SH-SY5Y (cell line): ENCODE results near the gene OR4S1.

Source experiments
- GATA2 ChIP-seq: IDR thresholded peaks from 2 replicates; pipeline ENCODE4 v1.6.1; 2011; ENCODE audit warnings: mild to moderate bottlenecking, low read depth, low read length
- GATA3 ChIP-seq: IDR thresholded peaks from 2 replicates; pipeline ENCODE4 v1.6.1; 2011; ENCODE audit warnings: low read depth, mild to moderate bottlenecking, low read length, moderate library complexity

DNA sequence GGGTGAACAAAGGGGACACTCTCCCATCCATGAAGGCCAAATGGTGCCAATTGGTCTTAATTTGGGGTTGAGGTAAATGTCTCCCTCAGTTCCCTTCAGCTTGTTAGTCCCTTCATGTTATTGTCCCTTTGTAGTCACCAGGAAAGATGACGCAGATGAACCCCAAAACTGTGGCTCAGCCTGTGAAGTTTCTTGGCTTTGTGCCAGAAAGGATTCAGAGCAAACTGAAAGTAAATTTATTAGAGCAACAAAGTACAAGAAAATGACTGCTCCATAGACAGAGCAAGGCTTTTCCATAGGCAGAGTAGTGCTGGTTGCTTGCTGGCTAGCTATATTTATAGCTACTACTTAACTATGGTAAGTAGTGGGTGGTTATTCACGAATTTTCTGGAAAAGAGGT lies 35.4 kb downstream of the OR4S1 start:
- TF ChIP-seq GATA2 = no peak
- TF ChIP-seq GATA3 = no peak
